SU-DHL-6 (cell line): ENCODE measurements around the gene FAM171A1.

ENCODE experiments used
- H2AFZ ChIP-seq: fragments of 200-600 bp; sonication (generic); 2 replicates; pipeline ENCODE4 v1.6.1; 2014; ENCODE audit warnings: low read depth, mild to moderate bottlenecking, moderate library complexity, mixed read lengths, antibody characterized with exemption, low read length; ENCODE audit not compliant: severe bottlenecking
- H3F3A ChIP-seq: fragments of 200-600 bp; shearing (Covaris generic); 2 replicates; pipeline ENCODE4 v1.6.0; 2016; ENCODE audit warnings: antibody characterized with exemption, mild to moderate bottlenecking; ENCODE audit not compliant: insufficient read depth
- H3K27ac ChIP-seq: fragments of 200-600 bp; sonication (generic); 2 replicates; pipeline ENCODE4 v1.5.1; 2016; ENCODE audit warnings: low read depth, mild to moderate bottlenecking, low read length, moderate library complexity, mixed read lengths
- H3K27me3 ChIP-seq: fragments of 200-600 bp; sonication (generic), shearing (Covaris generic); 2 replicates; pipeline ENCODE4 v1.6.0; 2014; ENCODE audit warnings: mild to moderate bottlenecking, low read length
- H3K36me3 ChIP-seq: fragments of 200-600 bp; sonication (generic); 2 replicates; pipeline ENCODE4 v1.6.1; 2014; ENCODE audit warnings: mild to moderate bottlenecking, low read length, mixed read lengths
- H3K4me2 ChIP-seq: fragments of 300-600, 200-600 bp; shearing (Covaris generic), sonication (generic); 2 replicates; pipeline ENCODE4 v1.6.0; 2014; ENCODE audit warnings: low read length, low read depth, mild to moderate bottlenecking; ENCODE audit not compliant: poor library complexity, severe bottlenecking
- H3K4me3 ChIP-seq: fragments of 200-600 bp; sonication (generic); 2 replicates; pipeline ENCODE4 v1.5.1; 2014; ENCODE audit warnings: antibody characterized with exemption, low read length, mild to moderate bottlenecking, mixed read lengths; ENCODE audit not compliant: insufficient read depth, poor library complexity, severe bottlenecking
- H3K79me2 ChIP-seq: fragments of 200-600 bp; sonication (generic); 2 replicates; pipeline ENCODE4 v1.6.1; 2014; ENCODE audit warnings: mild to moderate bottlenecking, low read length, moderate library complexity; ENCODE audit not compliant: insufficient read depth
- H3K9ac ChIP-seq: fragments of 200-600 bp; sonication (generic); 2 replicates; pipeline ENCODE4 v1.7.0; 2014; ENCODE audit warnings: mild to moderate bottlenecking, low read length
- H3K9me2 ChIP-seq: fragments of 200-600 bp; sonication (generic); replicated peaks from 2 replicates; pipeline ENCODE4 v1.6.1; 2014; ENCODE audit warnings: low read length; ENCODE audit not compliant: insufficient read depth
- H3K9me3 ChIP-seq: fragments of 200-600 bp; sonication (generic); 2 replicates; pipeline ENCODE4 v1.6.1; 2014; ENCODE audit warnings: low read length, mixed read lengths; ENCODE audit not compliant: insufficient read depth
- H4K20me1 ChIP-seq: fragments of 200-600 bp; sonication (generic); 2 replicates; pipeline ENCODE4 v1.6.1; 2014; ENCODE audit warnings: low read depth, mild to moderate bottlenecking, antibody characterized with exemption, low read length, moderate library complexity, mixed read lengths
- EZH2phosphoT487 ChIP-seq: fragments of 200-600 bp; sonication (generic), shearing (Covaris generic); conservative IDR thresholded peaks from 2 replicates; pipeline ENCODE4 v1.6.1; 2018; ENCODE audit warnings: mild to moderate bottlenecking, antibody characterized with exemption, low read length, moderate library complexity, mixed read lengths
- TF ChIP-seq, protein P1 (sequence below): fragments of 200-600 bp; sonication (generic); IDR thresholded peaks from one replicate; pipeline ENCODE4 v1.5.1; 2017; ENCODE audit warnings: antibody characterized with exemption, mild to moderate bottlenecking, low read length, moderate library complexity; ENCODE audit not compliant: insufficient read depth, poor library complexity, severe bottlenecking

The FAM171A1 gene

GRCh38 chr10:15300697-15301096, 70.4 kb downstream of the FAM171A1 start:
- no peak overlapping the region for H3K9ac ChIP-seq
- no peak overlapping the region for H3K27ac ChIP-seq
- no peaks in the 10 kb centered on the region for H3K9me3 ChIP-seq
- no peaks in the 10 kb centered on the region for H3K27me3 ChIP-seq
- no peaks in the 10 kb centered on the region for H3K79me2 ChIP-seq
- no peak overlapping the region for H3K4me2 ChIP-seq
- H3K4me3 ChIP-seq, result no peak overlapping the region
- H3K36me3 ChIP-seq, result no peaks in the 10 kb centered on the region
- no peak overlapping the region for H2AFZ ChIP-seq
- no peaks in the 10 kb centered on the region for H3F3A ChIP-seq
- H3K9me2 ChIP-seq, result no peaks in the 10 kb centered on the region
- H4K20me1 ChIP-seq, result no peaks in the 10 kb centered on the region
- no peak for TF ChIP-seq EZH2phosphoT487
- TF ChIP-seq, protein P1, sequence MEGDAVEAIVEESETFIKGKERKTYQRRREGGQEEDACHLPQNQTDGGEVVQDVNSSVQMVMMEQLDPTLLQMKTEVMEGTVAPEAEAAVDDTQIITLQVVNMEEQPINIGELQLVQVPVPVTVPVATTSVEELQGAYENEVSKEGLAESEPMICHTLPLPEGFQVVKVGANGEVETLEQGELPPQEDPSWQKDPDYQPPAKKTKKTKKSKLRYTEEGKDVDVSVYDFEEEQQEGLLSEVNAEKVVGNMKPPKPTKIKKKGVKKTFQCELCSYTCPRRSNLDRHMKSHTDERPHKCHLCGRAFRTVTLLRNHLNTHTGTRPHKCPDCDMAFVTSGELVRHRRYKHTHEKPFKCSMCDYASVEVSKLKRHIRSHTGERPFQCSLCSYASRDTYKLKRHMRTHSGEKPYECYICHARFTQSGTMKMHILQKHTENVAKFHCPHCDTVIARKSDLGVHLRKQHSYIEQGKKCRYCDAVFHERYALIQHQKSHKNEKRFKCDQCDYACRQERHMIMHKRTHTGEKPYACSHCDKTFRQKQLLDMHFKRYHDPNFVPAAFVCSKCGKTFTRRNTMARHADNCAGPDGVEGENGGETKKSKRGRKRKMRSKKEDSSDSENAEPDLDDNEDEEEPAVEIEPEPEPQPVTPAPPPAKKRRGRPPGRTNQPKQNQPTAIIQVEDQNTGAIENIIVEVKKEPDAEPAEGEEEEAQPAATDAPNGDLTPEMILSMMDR, result no peak

GRCh38 chr10:15300145-15300544, 70.9 kb downstream of the FAM171A1 start:
- Histone ChIP-seq H3K4me2 (no peak overlapping the region), H3K9ac (no peak overlapping the region), H3K9me2 (no peaks in the 10 kb centered on the region), H3K9me3 (no peaks in the 10 kb centered on the region), H3K27ac (no peak overlapping the region), H2AFZ (no peak overlapping the region), H3K27me3 (no peaks in the 10 kb centered on the region), H3K79me2 (no peaks in the 10 kb centered on the region), H3F3A (no peaks in the 10 kb centered on the region), H4K20me1 (no peaks in the 10 kb centered on the region), H3K4me3 (no peak overlapping the region), H3K36me3 (no peaks in the 10 kb centered on the region)
- TF ChIP-seq, protein P1, result no peak
- no peak for TF ChIP-seq EZH2phosphoT487

- no peak for TF ChIP-seq EZH2phosphoT487
- TF ChIP-seq, protein P1, result no peak
- Histone ChIP-seq H3F3A (no peaks in the 10 kb centered on the region), H3K4me3 (no peak overlapping the region), H3K9me2 (no peaks in the 10 kb centered on the region), H3K79me2 (no peaks in the 10 kb centered on the region), H3K4me2 (no peak overlapping the region), H3K27ac (no peak overlapping the region), H4K20me1 (no peaks in the 10 kb centered on the region), H3K27me3 (no peaks in the 10 kb centered on the region), H2AFZ (no peak overlapping the region), H3K36me3 (no peaks in the 10 kb centered on the region), H3K9me3 (no peaks in the 10 kb centered on the region), H3K9ac (no peak overlapping the region)
Observed at GRCh38 chr10:15296701-15297100, 74.4 kb downstream of the FAM171A1 start.
